ENCODE measurements around the gene GRM1. TPM values are rescaled to one million over a fixed set of nuclear protein-coding genes. Genes with fewer than 3 reads are reported as not detected.

Gene GRM1
- total and polyA plus RNA-seq, 2 of the 4 experiments (the other 2 are of a cell fraction), result not detected

GRCh38 chr6:146456886-146457285, 428.0 kb downstream of the GRM1 start:
- in situ Hi-C loops (cut with MboI; ENCODE audit: low sequenced_read_pairs) (no loop called here), dilution Hi-C loops (cut with HindIII; ENCODE audit: low sequenced_read_pairs, unreplicated experiment) (no loop called here), intact Hi-C loops (cut with micrococcal nuclease) (no loop called here)
- H2AK5ac ChIP-seq (ENCODE audit: low read depth, low read length), result no peak overlapping the region
- CTCF ChIA-PET, result no interaction called here
- no peak overlapping the region for H2BK120ac ChIP-seq (ENCODE audit: low read depth, low read length)
- POLR2A ChIA-PET (ENCODE audit: unreplicated experiment), result no interaction called here
- H3K9me1 ChIP-seq (ENCODE audit: insufficient read depth, low read length), result no peaks in the 10 kb centered on the region
- H3K79me1 ChIP-seq (ENCODE audit: low read depth in 1 of 2, low read length in 2 of 2), result no peaks in the 10 kb centered on the region
- H2BK5ac ChIP-seq (ENCODE audit: low read depth, low read length, poor library complexity, severe bottlenecking), result no peak overlapping the region
- no peak overlapping the region for H3K4ac ChIP-seq (ENCODE audit: low read depth, low read length)
- no peak for TF ChIP-seq RAD21 (IDR thresholded peaks at IDR 0.05; ENCODE audit: low read length)
- TF ChIP-seq CEBPB (IDR thresholded peaks at IDR 0.05; ENCODE audit: low read depth, low read length), result no peak
- no peak for TF ChIP-seq MAFK (IDR thresholded peaks at IDR 0.05; ENCODE audit: low read depth, low read length)
- no peak for TF ChIP-seq RCOR1 (IDR thresholded peaks at IDR 0.05; ENCODE audit: insufficient replicate concordance, low read length)
- TF ChIP-seq FOS (IDR thresholded peaks at IDR 0.05; ENCODE audit: low read depth, low read length), result no peak
- no peak for TF ChIP-seq CTCF (conservative IDR thresholded peaks at IDR 0.05; ENCODE audit: low read depth, low read length)
- no peak for TF ChIP-seq CHD1 (IDR thresholded peaks at IDR 0.05; ENCODE audit: low read depth, low read length)
- no peak for TF ChIP-seq MAZ (IDR thresholded peaks at IDR 0.05; ENCODE audit: borderline replicate concordance, low read depth, low read length)
- no peak for TF ChIP-seq POLR2A (IDR thresholded peaks at IDR 0.05; ENCODE audit: low read depth, low read length)
- TF ChIP-seq, protein P1, sequence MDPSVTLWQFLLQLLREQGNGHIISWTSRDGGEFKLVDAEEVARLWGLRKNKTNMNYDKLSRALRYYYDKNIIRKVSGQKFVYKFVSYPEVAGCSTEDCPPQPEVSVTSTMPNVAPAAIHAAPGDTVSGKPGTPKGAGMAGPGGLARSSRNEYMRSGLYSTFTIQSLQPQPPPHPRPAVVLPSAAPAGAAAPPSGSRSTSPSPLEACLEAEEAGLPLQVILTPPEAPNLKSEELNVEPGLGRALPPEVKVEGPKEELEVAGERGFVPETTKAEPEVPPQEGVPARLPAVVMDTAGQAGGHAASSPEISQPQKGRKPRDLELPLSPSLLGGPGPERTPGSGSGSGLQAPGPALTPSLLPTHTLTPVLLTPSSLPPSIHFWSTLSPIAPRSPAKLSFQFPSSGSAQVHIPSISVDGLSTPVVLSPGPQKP (IDR thresholded peaks at IDR 0.05; ENCODE audit: borderline replicate concordance, low read depth, low read length), result no peak
- no peak for TF ChIP-seq NFE2L2 (IDR thresholded peaks at IDR 0.05; ENCODE audit: low read depth, low read length)
- TF ChIP-seq, protein P2, sequence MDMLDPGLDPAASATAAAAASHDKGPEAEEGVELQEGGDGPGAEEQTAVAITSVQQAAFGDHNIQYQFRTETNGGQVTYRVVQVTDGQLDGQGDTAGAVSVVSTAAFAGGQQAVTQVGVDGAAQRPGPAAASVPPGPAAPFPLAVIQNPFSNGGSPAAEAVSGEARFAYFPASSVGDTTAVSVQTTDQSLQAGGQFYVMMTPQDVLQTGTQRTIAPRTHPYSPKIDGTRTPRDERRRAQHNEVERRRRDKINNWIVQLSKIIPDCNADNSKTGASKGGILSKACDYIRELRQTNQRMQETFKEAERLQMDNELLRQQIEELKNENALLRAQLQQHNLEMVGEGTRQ (IDR thresholded peaks at IDR 0.05; ENCODE audit: low read depth, low read length), result no peak
- no peak for TF ChIP-seq MXI1 (IDR thresholded peaks at IDR 0.05; ENCODE audit: borderline replicate concordance, low read depth, low read length)
- no peak for TF ChIP-seq RFX5 (IDR thresholded peaks at IDR 0.05; ENCODE audit: low read depth, low read length)
- TF ChIP-seq BHLHE40 (IDR thresholded peaks at IDR 0.05; ENCODE audit: low read depth, low read length), result no peak
- TF ChIP-seq SMC3 (IDR thresholded peaks at IDR 0.05; ENCODE audit: low read depth, low read length), result no peak
- H3K9ac ChIP-seq (ENCODE audit: low read depth, low read length), result no peak overlapping the region
- H4K5ac ChIP-seq (ENCODE audit: low read depth, low read length), result no peak overlapping the region
- no peak overlapping the region for H2AFZ ChIP-seq (replicated peaks; ENCODE audit: low read length, poor library complexity)
- ATAC-seq (ENCODE audit: low read depth) (no peak), DNase-seq (no peak)
- no peak overlapping the region for H3K4me3 ChIP-seq (ENCODE audit: insufficient read depth, low read depth, low read length)
- no peaks in the 10 kb centered on the region for H3K27me3 ChIP-seq (ENCODE audit: control insufficient read depth, insufficient read depth, low read length)
- BruUV-seq (replicated peaks), result no TSS peak
- no peak overlapping the region for H3K4me2 ChIP-seq (ENCODE audit: low read depth, low read length)
- no CpG with 5 or more reads among the region's 1 CpG for WGBS, 2 experiments (ENCODE audit: extremely low coverage in 2 of 2, insufficient read length in 1 of 2)
- H3K36me3 ChIP-seq (ENCODE audit: control insufficient read depth, insufficient read depth, low read length), result no peaks in the 10 kb centered on the region
- no peak overlapping the region for H3K23ac ChIP-seq (ENCODE audit: low read depth, low read length)
- H3K9me3 ChIP-seq (ENCODE audit: control insufficient read depth, insufficient read depth, low read length), result no peaks in the 10 kb centered on the region
- no peak overlapping the region for H3K18ac ChIP-seq (ENCODE audit: low read depth, low read length)
- H3K56ac ChIP-seq (ENCODE audit: extremely low read depth, insufficient read depth, low read length), result no peak overlapping the region
- no peaks in the 10 kb centered on the region for H4K20me1 ChIP-seq (ENCODE audit: insufficient read depth, low read length)
- H4K8ac ChIP-seq (ENCODE audit: low read depth in 2 of 2, low read length in 2 of 2), result no peak overlapping the region
- H2BK20ac ChIP-seq (ENCODE audit: low read depth, low read length), result no peak overlapping the region
- no peaks in the 10 kb centered on the region for H3K4me1 ChIP-seq (ENCODE audit: control insufficient read depth, insufficient read depth, low read length)
- no peak overlapping the region for H2BK15ac ChIP-seq (ENCODE audit: low read depth, low read length)
- H4K91ac ChIP-seq (ENCODE audit: insufficient read depth, low read depth, low read length), result no peak overlapping the region
- no peak overlapping the region for H3K14ac ChIP-seq (replicated peaks; ENCODE audit: low read depth, low read length)
- H3K27ac ChIP-seq (ENCODE audit: insufficient read depth, low read length), result no peak overlapping the region
- no peak overlapping the region for H2AK9ac ChIP-seq (replicated peaks; ENCODE audit: low read depth, low read length, poor library complexity)

Data from IMR-90 (cell line).